Activated T-cell treated with anti-CD3 and anti-CD28 coated beads for 4 hours (primary cell): ENCODE results near the gene ZFYVE19.

Experiments
- DNase-seq: peaks from one replicate; pipeline ENCODE4 v3.0.0-alpha.2; 2020

ZFYVE19 gene

GRCh38 chr15:40776537-40777141 lies 30.2 kb upstream of the ZFYVE19 start:
- DNase-seq = no peak

- peak; percentile 71 for DNase-seq
Measured at GRCh38 chr15:40782609-40783227, 24.2 kb upstream of the ZFYVE19 start.

GRCh38 chr15:40785164-40785563 lies 21.7 kb upstream of the ZFYVE19 start:
- DNase-seq = no peak

- no peak for DNase-seq
Measured at GRCh38 chr15:40785814-40786213, 21.1 kb upstream of the ZFYVE19 start.

- peak; percentile 64 for DNase-seq
Measured at GRCh38 chr15:40787344-40787841, 19.5 kb upstream of the ZFYVE19 start.

- DNase-seq = no peak
Measured at GRCh38 chr15:40787991-40788390, 18.9 kb upstream of the ZFYVE19 start.

- DNase-seq = no peak
Measured at GRCh38 chr15:40789119-40789518, 17.8 kb upstream of the ZFYVE19 start.

- no peak for DNase-seq
Measured at GRCh38 chr15:40789999-40790398, 16.9 kb upstream of the ZFYVE19 start.

- no peak for DNase-seq
Measured at GRCh38 chr15:40790718-40791117, 16.2 kb upstream of the ZFYVE19 start.

- no peak for DNase-seq
Measured at GRCh38 chr15:40792394-40792793, 14.5 kb upstream of the ZFYVE19 start.

- no peak for DNase-seq
Measured at GRCh38 chr15:40793216-40793989, 13.5 kb upstream of the ZFYVE19 start.

- no peak for DNase-seq
Measured at GRCh38 chr15:40796041-40796440, 10.8 kb upstream of the ZFYVE19 start.

GRCh38 chr15:40796512-40796911 lies 10.4 kb upstream of the ZFYVE19 start:
- no peak for DNase-seq

GRCh38 chr15:40799523-40799922 lies 7.4 kb upstream of the ZFYVE19 start:
- no peak for DNase-seq

- no peak for DNase-seq
Measured at GRCh38 chr15:40803076-40803475, 3.8 kb upstream of the ZFYVE19 start.

- DNase-seq = no peak
Measured at GRCh38 chr15:40803688-40804087, 3.2 kb upstream of the ZFYVE19 start.

GRCh38 chr15:40806672-40807027 lies 239 bp upstream of the ZFYVE19 start:
- no peak for DNase-seq

- no peak for DNase-seq
Measured at GRCh38 chr15:40807888-40808461, 1.1 kb downstream of the ZFYVE19 start.

GRCh38 chr15:40808861-40809450 lies 2.1 kb downstream of the ZFYVE19 start:
- no peak for DNase-seq

GRCh38 chr15:40812721-40813425 lies 6.0 kb downstream of the ZFYVE19 start:
- DNase-seq = no peak

- no peak for DNase-seq
Measured at GRCh38 chr15:40815042-40815698, 8.3 kb downstream of the ZFYVE19 start.

- DNase-seq = no peak
Measured at GRCh38 chr15:40819048-40819447, 12.2 kb downstream of the ZFYVE19 start.
